Measurements from ENCODE around the gene CD300A.
"Not testable (repeated sequence)": the region's sequence is repeated elsewhere in the genome, so short reads cannot be mapped to it uniquely, and the experiment has no call there.

The CD300A gene

GRCh38 chr17:74485022-74485743 lies 18.7 kb downstream of the CD300A start:
- DNase-seq = no peak

- DNase-seq = no peak
These were observed 19.4 kb downstream of the CD300A start for GRCh38 chr17:74485841-74486240.

- not testable (repeated sequence) for DNase-seq
These were observed 21.8 kb downstream of the CD300A start for GRCh38 chr17:74488276-74488675.

GRCh38 chr17:74490716-74491115 lies 24.3 kb downstream of the CD300A start:
- no peak for DNase-seq

- DNase-seq = no peak
These were observed 25.2 kb downstream of the CD300A start for GRCh38 chr17:74491626-74492025.

- peak; percentile 49 for DNase-seq
These were observed 26.9 kb downstream of the CD300A start for GRCh38 chr17:74493331-74493833.

GRCh38 chr17:74497471-74497870 lies 31.0 kb downstream of the CD300A start:
- DNase-seq = no peak

GRCh38 chr17:74499992-74500391 lies 33.6 kb downstream of the CD300A start:
- DNase-seq = no peak

- DNase-seq = no peak
These were observed 36.4 kb downstream of the CD300A start for GRCh38 chr17:74502861-74503260.

GRCh38 chr17:74503949-74504348 lies 37.5 kb downstream of the CD300A start:
- not testable (repeated sequence) for DNase-seq

GRCh38 chr17:74508156-74508555 lies 41.7 kb downstream of the CD300A start:
- DNase-seq = no peak

- no peak for DNase-seq
These were observed 45.6 kb downstream of the CD300A start for GRCh38 chr17:74512036-74512435.

GRCh38 chr17:74512624-74513091 lies 46.2 kb downstream of the CD300A start:
- no peak for DNase-seq

GRCh38 chr17:74513987-74514631 lies 47.7 kb downstream of the CD300A start:
- no peak for DNase-seq

GRCh38 chr17:74514632-74515334 lies 48.3 kb downstream of the CD300A start:
- DNase-seq = peak; percentile 2

- no peak for DNase-seq
These were observed 49.5 kb downstream of the CD300A start for GRCh38 chr17:74515941-74516340.

GRCh38 chr17:74516561-74517328 lies 50.3 kb downstream of the CD300A start:
- DNase-seq = no peak

GRCh38 chr17:74518413-74518981 lies 52.1 kb downstream of the CD300A start:
- DNase-seq = not testable (repeated sequence)

- no peak for DNase-seq
These were observed 53.6 kb downstream of the CD300A start for GRCh38 chr17:74520016-74520434.

- no peak for DNase-seq
These were observed 54.5 kb downstream of the CD300A start for GRCh38 chr17:74520790-74521480.

- DNase-seq = no peak
These were observed 55.3 kb downstream of the CD300A start for GRCh38 chr17:74521701-74522201.

Data from NCI-H1092 treated with DMSO at 0.1 percent for 48 hours (cell line).